Smooth muscle cell (in vitro differentiated cells): ENCODE measurements around the gene CCDC63. TPM values are rescaled to one million over a fixed set of nuclear protein-coding genes. Genes with fewer than 3 reads are reported as not detected.

Experiments
- DNase-seq: peaks from one replicate; lab custom pipeline; 2025; ENCODE audit not compliant: unreplicated experiment; lab: John Stamatoyannopoulos, UW
- H2AFZ ChIP-seq: fragments of 200-600 bp; sonication (generic); 2 replicates; pipeline ENCODE4 v1.6.0; 2016; ENCODE audit warnings: antibody characterized with exemption, low read depth, mild to moderate bottlenecking
- H3F3A ChIP-seq: fragments of 200-600 bp; sonication (generic); 2 replicates; pipeline ENCODE4 v1.6.0; 2017; ENCODE audit warnings: antibody characterized with exemption, low read depth
- H3K27ac ChIP-seq: fragments of 200-600 bp; sonication (generic); 2 replicates; pipeline ENCODE4 v1.5.1; 2016; ENCODE audit warnings: low read depth, mild to moderate bottlenecking
- H3K27me3 ChIP-seq: fragments of 200-600 bp; sonication (generic); 2 replicates; pipeline ENCODE4 v1.6.1; 2016; ENCODE audit warnings: low read depth, mild to moderate bottlenecking
- H3K36me3 ChIP-seq: fragments of 200-600 bp; sonication (generic); 2 replicates; pipeline ENCODE4 v1.5.1; 2016; ENCODE audit warnings: low read depth
- H3K4me1 ChIP-seq: fragments of 200-600 bp; sonication (generic); 2 replicates; pipeline ENCODE4 v1.5.1; 2016; ENCODE audit warnings: low read depth
- H3K4me2 ChIP-seq: fragments of 200-600 bp; sonication (generic); 2 replicates; pipeline ENCODE4 v1.6.0; 2016; ENCODE audit warnings: mild to moderate bottlenecking
- H3K4me3 ChIP-seq: fragments of 200-600 bp; sonication (generic); 2 replicates; pipeline ENCODE4 v1.5.1; 2016; ENCODE audit warnings: mild to moderate bottlenecking
- H3K79me2 ChIP-seq: fragments of 200-600 bp; sonication (generic); 2 replicates; pipeline ENCODE4 v1.6.0; 2016; ENCODE audit warnings: low read depth, mild to moderate bottlenecking
- H3K9ac ChIP-seq: fragments of 200-600 bp; sonication (generic); 2 replicates; pipeline ENCODE4 v1.6.0; 2016; ENCODE audit warnings: low read depth
- H3K9me3 ChIP-seq: fragments of 200-600 bp; sonication (generic); replicated peaks from 2 replicates; pipeline ENCODE4 v1.5.1; 2016; ENCODE audit warnings: low read depth
- H4K20me1 ChIP-seq: fragments of 200-600 bp; sonication (generic); 2 replicates; pipeline ENCODE4 v1.6.0; 2016; ENCODE audit warnings: low read depth
- WGBS: methylation state at CpG from one replicate; pipeline ENCODE4 v1.1.7; 2016; ENCODE audit warnings: low lambda C conversion rate; 5-methylcytosine and 5-hydroxymethylcytosine counted together
- polyA plus RNA-seq: library from polyadenylated mRNA; unstranded; fragments of >200 nt; fragmentation: Nextera tagmentation; extraction: Ambion mirVana; gene quantifications from 2 replicates; pipeline ENCODE4 v1.2.1, GENCODE V29; 2016
- total RNA-seq: library from RNA; depleted of rRNA; stranded (reverse); fragments of >200 nt; gene quantifications from 2 replicates; pipeline ENCODE4 v1.2.3, GENCODE V29; 2014
- TF ChIP-seq, protein P1 (sequence below): fragments of 200-600 bp; sonication (generic); IDR thresholded peaks from 2 replicates; pipeline ENCODE4 v1.5.1; 2017; ENCODE audit warnings: borderline replicate concordance, mild to moderate bottlenecking, antibody characterized with exemption; ENCODE audit not compliant: insufficient read depth, poor library complexity, severe bottlenecking

The CCDC63 gene
- total and polyA plus RNA-seq, 2 experiments from 2014 or later = not detected

DNA sequence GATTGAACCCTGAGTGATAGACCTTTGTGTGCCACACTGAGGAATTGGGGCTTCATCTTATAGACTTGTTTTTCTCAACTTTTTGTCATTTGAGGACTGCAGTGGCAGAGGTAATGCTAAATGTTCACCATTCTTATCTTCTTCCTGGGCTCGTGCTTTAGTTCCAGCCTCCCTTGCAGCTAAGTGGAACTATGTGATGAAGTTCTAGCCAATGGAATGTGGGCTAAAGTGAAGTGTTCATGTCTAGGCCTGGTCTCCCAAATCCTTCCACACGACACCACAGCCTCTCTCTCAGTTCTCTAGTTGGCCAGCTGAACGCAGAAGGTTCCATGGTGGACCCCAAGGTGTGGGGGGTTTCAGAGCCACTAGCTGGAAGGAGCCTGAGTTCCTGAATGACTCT, 42.4 kb upstream of the CCDC63 start:
- Histone ChIP-seq H3K9me3 (no peaks in the 10 kb centered on the region), H3K4me2 (no peak overlapping the region), H3K79me2 (no peaks in the 10 kb centered on the region), H3K27ac (no peak overlapping the region), H3K4me3 (no peak overlapping the region), H3K36me3 (no peaks in the 10 kb centered on the region), H3K27me3 (no peaks in the 10 kb centered on the region), H3K4me1 (no peaks in the 10 kb centered on the region), H2AFZ (no peak overlapping the region), H3K9ac (no peak overlapping the region), H4K20me1 (no peaks in the 10 kb centered on the region), H3F3A (no peaks in the 10 kb centered on the region)
- DNase-seq = no peak
- TF ChIP-seq, protein P1, sequence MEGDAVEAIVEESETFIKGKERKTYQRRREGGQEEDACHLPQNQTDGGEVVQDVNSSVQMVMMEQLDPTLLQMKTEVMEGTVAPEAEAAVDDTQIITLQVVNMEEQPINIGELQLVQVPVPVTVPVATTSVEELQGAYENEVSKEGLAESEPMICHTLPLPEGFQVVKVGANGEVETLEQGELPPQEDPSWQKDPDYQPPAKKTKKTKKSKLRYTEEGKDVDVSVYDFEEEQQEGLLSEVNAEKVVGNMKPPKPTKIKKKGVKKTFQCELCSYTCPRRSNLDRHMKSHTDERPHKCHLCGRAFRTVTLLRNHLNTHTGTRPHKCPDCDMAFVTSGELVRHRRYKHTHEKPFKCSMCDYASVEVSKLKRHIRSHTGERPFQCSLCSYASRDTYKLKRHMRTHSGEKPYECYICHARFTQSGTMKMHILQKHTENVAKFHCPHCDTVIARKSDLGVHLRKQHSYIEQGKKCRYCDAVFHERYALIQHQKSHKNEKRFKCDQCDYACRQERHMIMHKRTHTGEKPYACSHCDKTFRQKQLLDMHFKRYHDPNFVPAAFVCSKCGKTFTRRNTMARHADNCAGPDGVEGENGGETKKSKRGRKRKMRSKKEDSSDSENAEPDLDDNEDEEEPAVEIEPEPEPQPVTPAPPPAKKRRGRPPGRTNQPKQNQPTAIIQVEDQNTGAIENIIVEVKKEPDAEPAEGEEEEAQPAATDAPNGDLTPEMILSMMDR = no peak
- WGBS = 75% methylated on average over 3 of the region's 3 CpGs

DNA sequence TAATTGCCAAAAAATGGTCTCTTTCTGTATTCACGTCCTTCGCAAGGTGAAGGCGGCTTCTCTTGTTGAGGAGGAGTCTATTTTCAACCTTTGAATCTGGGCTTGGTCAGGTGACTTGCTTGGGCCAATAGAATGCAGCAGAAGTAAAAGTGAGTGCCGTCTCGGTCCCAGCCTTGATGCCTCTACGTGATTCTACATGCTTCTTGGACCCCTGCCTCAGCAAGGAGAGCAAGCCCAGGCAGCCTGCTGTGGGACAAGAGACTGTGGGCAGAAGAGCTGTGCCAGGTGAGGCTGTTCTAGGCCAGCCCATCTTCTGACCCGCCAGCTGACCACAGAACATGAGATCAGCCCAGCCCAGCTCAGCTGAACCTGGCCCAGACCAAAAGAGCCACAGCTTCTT, 39.1 kb upstream of the CCDC63 start:
- Histone ChIP-seq H3K9ac (no peak overlapping the region), H3K4me2 (no peak overlapping the region), H3K27ac (no peak overlapping the region), H3K4me3 (no peak overlapping the region), H3K27me3 (peaks cover 15% of the 10 kb centered on the region), H3F3A (no peaks in the 10 kb centered on the region), H4K20me1 (no peaks in the 10 kb centered on the region), H2AFZ (no peak overlapping the region), H3K9me3 (no peaks in the 10 kb centered on the region), H3K79me2 (no peaks in the 10 kb centered on the region), H3K4me1 (no peaks in the 10 kb centered on the region), H3K36me3 (no peaks in the 10 kb centered on the region)
- no peak for DNase-seq
- 80% methylated on average over 7 of the region's 7 CpGs for WGBS
- TF ChIP-seq, protein P1 = no peak

DNA sequence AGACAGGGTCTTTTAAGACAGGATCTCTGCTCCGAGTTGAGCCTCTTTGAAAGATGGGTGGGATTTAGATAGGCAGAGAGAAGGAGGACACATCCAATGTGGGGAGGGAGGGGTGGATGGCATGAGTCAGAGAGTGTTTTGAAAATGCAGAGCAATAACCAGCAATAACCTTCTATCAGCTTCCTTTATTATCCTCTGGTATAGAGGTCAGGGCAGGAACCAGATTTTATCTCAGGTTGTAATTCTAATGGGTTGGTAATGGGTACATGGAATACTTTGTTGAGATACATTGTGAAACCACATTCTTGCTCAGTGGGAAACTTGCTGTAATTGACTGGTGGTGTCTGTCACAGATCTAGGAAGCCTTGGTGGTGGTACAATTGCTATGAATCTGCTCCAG, 37.6 kb upstream of the CCDC63 start:
- Histone ChIP-seq H3K9me3 (no peaks in the 10 kb centered on the region), H3K79me2 (no peaks in the 10 kb centered on the region), H3K4me1 (no peaks in the 10 kb centered on the region), H3K9ac (no peak overlapping the region), H3K4me3 (no peak overlapping the region), H4K20me1 (no peaks in the 10 kb centered on the region), H3K27me3 (peaks cover 30% of the 10 kb centered on the region), H3F3A (no peaks in the 10 kb centered on the region), H3K27ac (no peak overlapping the region), H2AFZ (no peak overlapping the region), H3K4me2 (no peak overlapping the region), H3K36me3 (no peaks in the 10 kb centered on the region)
- no peak for DNase-seq
- 25% methylated on average over 1 of the region's 1 CpG for WGBS
- TF ChIP-seq, protein P1 = no peak

DNA sequence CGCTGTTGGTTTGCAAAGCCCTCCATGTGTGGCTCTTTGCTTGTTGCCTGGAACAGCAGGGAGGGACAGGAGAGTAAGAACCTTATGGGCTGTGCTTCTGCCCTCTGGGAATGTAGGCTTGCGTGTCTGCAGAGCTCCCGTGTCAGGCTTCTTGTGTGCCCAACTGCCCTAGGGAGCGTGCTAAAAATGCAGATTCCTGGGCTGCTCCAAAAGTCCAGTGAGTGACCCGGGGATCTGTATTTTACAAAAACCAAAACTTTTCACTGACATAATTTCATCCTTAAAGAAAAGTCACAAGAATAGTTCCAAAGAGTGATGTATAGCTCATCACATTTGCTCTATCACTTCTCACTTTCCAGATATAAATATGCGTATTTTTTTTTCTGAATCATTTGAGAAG, 34.8 kb upstream of the CCDC63 start:
- Histone ChIP-seq H2AFZ (no peak overlapping the region), H3K4me2 (no peak overlapping the region), H3K27ac (no peak overlapping the region), H3K9me3 (no peaks in the 10 kb centered on the region), H3K79me2 (no peaks in the 10 kb centered on the region), H4K20me1 (no peaks in the 10 kb centered on the region), H3F3A (no peaks in the 10 kb centered on the region), H3K4me3 (no peak overlapping the region), H3K9ac (no peak overlapping the region), H3K36me3 (no peaks in the 10 kb centered on the region), H3K4me1 (no peaks in the 10 kb centered on the region), H3K27me3 (peaks cover 41% of the 10 kb centered on the region)
- TF ChIP-seq, protein P1 = no peak
- DNase-seq = no peak
- WGBS = 82% methylated on average over 6 of the region's 6 CpGs
